Endothelial cell of umbilical vein (primary cell): ENCODE measurements around the gene MYH9. TPM values are rescaled to one million over a fixed set of nuclear protein-coding genes. Genes with fewer than 3 reads are reported as not detected.
"Not testable (repeated sequence)": the region's sequence is repeated elsewhere in the genome, so short reads cannot be mapped to it uniquely, and the experiment has no call there.

Experiments
- BruUV-seq: library from RNA; stranded (reverse); fragments of 400-500 nt; replicated peaks from 2 replicates; lab custom pipeline; 2021; lab: Mats Ljungman, UMichigan
- CTCF ChIA-PET: fragments of 300-600, 350-600 bp; sonication (Branson Sonifier 250); formaldehyde crosslinking; loops from one replicate; lab custom pipeline; 2021; ENCODE audit warnings: antibody characterized with exemption, inconsistent platforms; lab: Charles Lee
- POLR2A ChIA-PET: fragments of 300-600, 350-600 bp; sonication (Branson Sonifier 250); formaldehyde crosslinking; loops from one replicate; lab custom pipeline; 2021; ENCODE audit warnings: antibody characterized with exemption, inconsistent platforms; lab: Charles Lee
- DNase-seq: peaks from one replicate; pipeline ENCODE4 v3.0.0-alpha.2; 2011; ENCODE audit warnings: low read depth, low spot score
- FAIRE-seq: peaks from 2 replicates; lab custom pipeline; 2011; peaks lifted over from hg19 to GRCh38; lab: Jason Lieb, UNC
- H2AFZ ChIP-seq: 2 replicates; pipeline ENCODE4 v1.6.0; 2012; ENCODE audit warnings: low read depth, low read length, control low read depth, inconsistent platforms
- H3K27ac ChIP-seq: 2 replicates; pipeline ENCODE4 v1.5.1; 2011; ENCODE audit warnings: low read depth, mild to moderate bottlenecking, control low read depth, low read length, moderate library complexity; ENCODE audit not compliant: insufficient read depth
- H3K27me3 ChIP-seq, 2 experiments: 2 replicates each; pipeline versions ENCODE4 v1.6.0 to v1.6.1; 2011; ENCODE audit warnings: low read length in 2 of 2, mixed read lengths in 1 of 2; ENCODE audit not compliant: control insufficient read depth in 2 of 2, insufficient read depth in 2 of 2
- H3K36me3 ChIP-seq, 2 experiments: 2 replicates in 1 of 2; 3 replicates in 1 of 2; pipeline ENCODE4 v1.5.1; 2011; ENCODE audit warnings: low read length in 2 of 2, mild to moderate bottlenecking in 1 of 2, moderate library complexity in 1 of 2; ENCODE audit not compliant: control insufficient read depth in 2 of 2, insufficient read depth in 2 of 2; ENCODE audit errors: extremely low read depth in 1 of 2
- H3K4me1 ChIP-seq: 3 replicates; pipeline ENCODE4 v1.5.1; 2011; ENCODE audit warnings: mild to moderate bottlenecking, low read length; ENCODE audit not compliant: control insufficient read depth, insufficient read depth; ENCODE audit errors: extremely low read depth
- H3K4me2 ChIP-seq: 2 replicates; pipeline ENCODE4 v1.6.1; 2011; ENCODE audit warnings: low read length, control low read depth, mixed read lengths; ENCODE audit not compliant: insufficient read depth
- H3K4me3 ChIP-seq, 3 experiments: fragments of 200-600 bp in 1 of 3; sonication (generic), shearing (Covaris generic) in 1 of 3; replicated peaks in 1 of 3; 2 replicates each; pipeline ENCODE4 v1.5.1; 2011 to 2016; ENCODE audit warnings: control low read depth in 3 of 3, low read length in 3 of 3, mild to moderate bottlenecking in 2 of 3, inconsistent platforms in 1 of 3, low read depth in 1 of 3, moderate library complexity in 1 of 3; ENCODE audit not compliant: insufficient read depth in 1 of 3
- H3K79me2 ChIP-seq: 2 replicates; pipeline ENCODE4 v1.6.0; 2012; ENCODE audit warnings: low read length, inconsistent platforms; ENCODE audit not compliant: control insufficient read depth, insufficient read depth
- H3K9ac ChIP-seq: replicated peaks from 2 replicates; pipeline ENCODE3; 2011; ENCODE audit warnings: low read length, control low read depth; ENCODE audit not compliant: insufficient read depth; ENCODE audit errors: extremely low read depth
- H3K9me1 ChIP-seq: replicated peaks from 3 replicates; pipeline ENCODE4 v1.6.0; 2011; ENCODE audit warnings: mild to moderate bottlenecking, low read length; ENCODE audit not compliant: control insufficient read depth, insufficient read depth; ENCODE audit errors: extremely low read depth
- H3K9me3 ChIP-seq: replicated peaks from 2 replicates; pipeline ENCODE4 v1.5.1; 2012; ENCODE audit warnings: low read length, inconsistent platforms; ENCODE audit not compliant: control insufficient read depth, insufficient read depth
- H4K20me1 ChIP-seq: replicated peaks from 2 replicates; pipeline ENCODE3; 2011; ENCODE audit warnings: mild to moderate bottlenecking, low read length; ENCODE audit not compliant: control insufficient read depth, insufficient read depth; ENCODE audit errors: extremely low read depth
- CTCF ChIP-seq, 2 donors: IDR thresholded peaks; 1 replicate in 1 of 2; 2 replicates in 1 of 2; pipeline ENCODE4 v1.5.1; 2011; ENCODE audit warnings: low read length in 2 of 2, mild to moderate bottlenecking in 2 of 2, moderate library complexity in 2 of 2, control low read depth in 1 of 2, inconsistent platforms in 1 of 2, low read depth in 1 of 2; ENCODE audit not compliant: insufficient read depth in 1 of 2; ENCODE audit errors: extremely low read depth in 1 of 2
- EZH2 ChIP-seq: IDR thresholded peaks from 2 replicates; pipeline ENCODE4 v1.6.1; 2012; ENCODE audit warnings: borderline replicate concordance, low read depth, mild to moderate bottlenecking, moderate library complexity, low read length, inconsistent platforms; ENCODE audit not compliant: severe bottlenecking
- GATA2 ChIP-seq: IDR thresholded peaks from 2 replicates; pipeline ENCODE4 v1.7.0; 2011; ENCODE audit warnings: low read depth, mild to moderate bottlenecking, moderate library complexity, mixed read lengths, low read length; ENCODE audit not compliant: insufficient read length, insufficient read depth
- JUN ChIP-seq: IDR thresholded peaks from 2 replicates; pipeline ENCODE4 v1.6.1; 2011; ENCODE audit warnings: borderline replicate concordance, low read depth; ENCODE audit not compliant: insufficient read length, insufficient read depth
- POLR2A ChIP-seq: IDR thresholded peaks from 2 replicates; pipeline ENCODE4 v1.6.1; 2012; ENCODE audit warnings: low read depth, mild to moderate bottlenecking, control low read depth, low read length
- dilution Hi-C: fragments of 300-500 bp; cut with MboI; formaldehyde crosslinking; loops from one replicate; pipeline ENCODE4 v1.15.0; 2019; ENCODE audit warnings: low sequenced_read_pairs; ENCODE audit not compliant: extremely low pct_ligation_motif_present
- intact Hi-C: fragments of 100-400 bp; cut with micrococcal nuclease; formaldehyde crosslinking; loops from one replicate; pipeline ENCODE4 v1.10.0; 2022
- polyA plus RNA-seq, 4 experiments: library from polyadenylated mRNA; depleted of rRNA in 3 of 4; stranded (reverse) in 3 of 4; unstranded in 1 of 4; fragments of >200 nt; gene quantifications; 2 replicates each; pipeline versions ENCODE4 v1.2.1 to v1.2.3, GENCODE V29; 2011 to 2012; ENCODE audit warnings: missing spikeins in 1 of 4
- total RNA-seq: library from RNA; stranded (reverse); gene quantifications from 2 replicates; pipeline ENCODE4 v1.2.3, GENCODE V29; 2021
- TF ChIP-seq, protein P1 (sequence below): IDR thresholded peaks from 2 replicates; pipeline ENCODE4 v1.6.1; 2011; ENCODE audit not compliant: insufficient read depth, insufficient read length

The MYH9 gene
- total and polyA plus RNA-seq, 2 donors (not counting 3 experiments of a cell fraction or from before 2014, with no cell fraction given), result 188 to 1,413 TPM

DNA sequence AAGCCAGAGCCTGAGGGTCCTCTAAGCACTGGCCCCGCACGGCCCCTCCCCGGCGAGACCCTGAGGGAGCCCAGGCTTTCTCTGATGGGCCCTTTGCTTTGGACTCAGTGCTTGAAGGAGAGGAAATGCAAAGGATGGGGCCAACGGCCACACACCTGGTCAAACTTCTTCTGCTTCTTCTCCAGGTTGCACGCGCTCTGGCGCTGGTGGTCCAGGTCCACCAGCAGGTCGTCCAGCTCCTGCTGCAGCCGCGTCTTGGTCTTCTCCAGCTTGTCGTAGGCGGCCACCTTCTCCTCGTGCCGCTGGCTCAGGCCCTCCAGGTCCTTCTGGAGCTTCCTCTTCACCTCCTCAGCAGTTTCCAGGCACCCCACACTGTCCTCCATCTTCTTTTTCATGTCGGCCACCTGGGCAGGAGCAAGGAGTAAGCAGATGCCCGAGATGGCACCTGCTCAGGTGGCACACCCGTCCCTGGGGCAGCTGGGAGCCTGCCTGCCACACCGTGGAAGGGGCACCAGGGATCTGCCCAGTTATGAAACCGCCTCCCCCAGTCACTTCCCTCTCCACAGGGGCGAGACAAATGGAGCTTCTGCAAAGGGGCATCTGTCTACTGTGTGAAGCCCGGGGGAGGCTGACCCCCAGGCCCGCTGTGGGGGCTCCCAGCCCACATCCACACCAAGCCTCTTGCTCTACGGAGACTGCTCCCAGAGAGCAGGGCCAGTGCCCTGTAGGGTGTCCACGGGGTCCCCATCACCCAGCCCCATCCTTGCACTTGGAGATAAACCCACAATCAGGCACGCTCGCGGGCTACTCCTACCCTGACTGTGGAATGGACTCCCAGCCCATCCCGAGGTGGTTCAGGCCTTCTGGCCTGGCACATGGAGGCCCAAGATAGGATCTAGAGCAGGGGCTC lies 95.7 kb downstream of the MYH9 start:
- Histone ChIP-seq H4K20me1 (no peaks in the 10 kb centered on the region), H3K9me1 (no peaks in the 10 kb centered on the region), H3K36me3 (peaks cover 67 to 77% of the 10 kb centered on the region in 2 experiments), H3K4me2 (no peak overlapping the region), H3K4me3 (no peak overlapping the region), H3K4me1 (no peaks in the 10 kb centered on the region), H3K9ac (no peak overlapping the region), H3K9me3 (no peaks in the 10 kb centered on the region), H3K79me2 (peaks cover 29% of the 10 kb centered on the region), H2AFZ (no peak overlapping the region), H3K27me3 (no peaks in the 10 kb centered on the region), H3K27ac (no peak overlapping the region)
- POLR2A ChIA-PET, result no interaction called here
- no TSS peak for BruUV-seq
- CTCF ChIA-PET, result interaction anchor here (0.9 to 1.1 kb wide), 2 partner anchors 9 to 194 kb away, joined by 3 to 4 read pairs; no protein-coding TSS in a partner anchor
- dilution Hi-C loops (no loop called here), intact Hi-C loops (no loop called here)
- DNase-seq (no peak), FAIRE-seq (no peak)
- TF ChIP-seq, protein P1, sequence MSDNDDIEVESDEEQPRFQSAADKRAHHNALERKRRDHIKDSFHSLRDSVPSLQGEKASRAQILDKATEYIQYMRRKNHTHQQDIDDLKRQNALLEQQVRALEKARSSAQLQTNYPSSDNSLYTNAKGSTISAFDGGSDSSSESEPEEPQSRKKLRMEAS, result no peak
- TF ChIP-seq CTCF (IDR thresholded peaks at IDR 0.05; ENCODE audit: extremely low read depth in 1 of 2, insufficient read depth in 1 of 2, low read depth in 1 of 2, low read length in 2 of 2), result no peak
- TF ChIP-seq GATA2, result no peak
- TF ChIP-seq POLR2A, result no peak
- no peak for TF ChIP-seq EZH2
- no peak for TF ChIP-seq JUN

- POLR2A ChIA-PET, intact Hi-C loops, H3K4me2 ChIP-seq, H3K27ac ChIP-seq, DNase-seq, H3K4me3 ChIP-seq, dilution Hi-C loops, FAIRE-seq, H3K9me3 ChIP-seq, H3K4me1 ChIP-seq, H2AFZ ChIP-seq, BruUV-seq, H3K9ac ChIP-seq, CTCF ChIA-PET, H3K9me1 ChIP-seq, H4K20me1 ChIP-seq, H3K27me3 ChIP-seq: not testable (repeated sequence)
- Histone ChIP-seq H3K79me2 (peaks cover 22% of the 10 kb centered on the region), H3K36me3 (peaks cover 70 to 80% of the 10 kb centered on the region in 2 experiments)
Observed at GRCh38 chr22:36290391-36291075, 97.2 kb downstream of the MYH9 start.

- H3K4me1 ChIP-seq, H2AFZ ChIP-seq, BruUV-seq, H3K27ac ChIP-seq, dilution Hi-C loops, H3K27me3 ChIP-seq, DNase-seq, H3K9ac ChIP-seq, H3K9me3 ChIP-seq, H3K9me1 ChIP-seq, intact Hi-C loops, CTCF ChIA-PET, POLR2A ChIA-PET, FAIRE-seq, H4K20me1 ChIP-seq, H3K4me2 ChIP-seq, H3K4me3 ChIP-seq: not testable (repeated sequence)
- Histone ChIP-seq H3K36me3 (peaks cover 71 to 80% of the 10 kb centered on the region in 2 experiments), H3K79me2 (peaks cover 22% of the 10 kb centered on the region)
Observed at GRCh38 chr22:36289948-36290371, 97.8 kb downstream of the MYH9 start.
